Measurements from ENCODE around the gene FBN1. TPM values are rescaled to one million over a fixed set of nuclear protein-coding genes. Genes with fewer than 3 reads are reported as not detected.

Gene FBN1
- total RNA-seq, 1 donor from 2014 or later: 164 TPM

GRCh38 chr15:48637639-48638038 is 7.9 kb downstream of the FBN1 start:
- no peak overlapping the region for H3K4me3 ChIP-seq
- H3K36me3 ChIP-seq: no peaks in the 10 kb centered on the region
- H3K27me3 ChIP-seq: no peaks in the 10 kb centered on the region
- intact Hi-C loops (cut with DNase I): no loop called here
- H3K9me3 ChIP-seq: no peaks in the 10 kb centered on the region
- H3K4me1 ChIP-seq: peaks cover 4 to 49% of the 10 kb centered on the region in 2 donors
- no peak for DNase-seq (ENCODE audit: low spot score in 2 of 2)
- TF ChIP-seq CTCF (IDR thresholded peaks at IDR 0.05): no peak
- H3K27ac ChIP-seq: no peak overlapping the region

GRCh38 chr15:48636511-48636910 is 9.0 kb downstream of the FBN1 start:
- Histone ChIP-seq H3K4me3 (no peak overlapping the region), H3K4me1 (peaks cover 4 to 47% of the 10 kb centered on the region in 2 donors), H3K27ac (peak overlapping the region; percentile 4 to 32), H3K36me3 (no peaks in the 10 kb centered on the region), H3K9me3 (no peaks in the 10 kb centered on the region), H3K27me3 (no peaks in the 10 kb centered on the region)
- DNase-seq (ENCODE audit: low spot score in 2 of 2): no peak
- intact Hi-C loops (cut with DNase I): no loop called here
- no peak for TF ChIP-seq CTCF (IDR thresholded peaks at IDR 0.05)

- no peak for DNase-seq (ENCODE audit: low spot score in 2 of 2)
- no peak for TF ChIP-seq CTCF (IDR thresholded peaks at IDR 0.05)
- Histone ChIP-seq H3K9me3 (no peaks in the 10 kb centered on the region), H3K4me1 (peaks cover 7 to 39% of the 10 kb centered on the region in 2 donors), H3K4me3 (no peak overlapping the region), H3K36me3 (no peaks in the 10 kb centered on the region), H3K27me3 (no peaks in the 10 kb centered on the region), H3K27ac (peak overlapping the region; percentile 38 to 56)
- intact Hi-C loops (cut with DNase I): no loop called here
Measured at GRCh38 chr15:48634893-48635292, 10.6 kb downstream of the FBN1 start.

GRCh38 chr15:48634096-48634495 is 11.4 kb downstream of the FBN1 start:
- DNase-seq (ENCODE audit: low spot score in 2 of 2): no peak
- intact Hi-C loops (cut with DNase I): no loop called here
- no peaks in the 10 kb centered on the region for H3K36me3 ChIP-seq
- peak overlapping the region; percentile 32 to 52 for H3K27ac ChIP-seq
- no peaks in the 10 kb centered on the region for H3K9me3 ChIP-seq
- H3K4me3 ChIP-seq: no peak overlapping the region
- H3K27me3 ChIP-seq: no peaks in the 10 kb centered on the region
- peaks cover 7 to 34% of the 10 kb centered on the region in 2 donors for H3K4me1 ChIP-seq
- no peak for TF ChIP-seq CTCF (IDR thresholded peaks at IDR 0.05)

- intact Hi-C loops (cut with DNase I): no loop called here
- Histone ChIP-seq H3K36me3 (no peaks in the 10 kb centered on the region), H3K4me3 (no peak overlapping the region), H3K4me1 (peaks cover 7 to 37% of the 10 kb centered on the region in 2 donors), H3K9me3 (no peaks in the 10 kb centered on the region), H3K27me3 (no peaks in the 10 kb centered on the region), H3K27ac (peak overlapping the region in 1 of 2 donors; percentile 51)
- DNase-seq (ENCODE audit: low spot score in 2 of 2): no peak
- TF ChIP-seq CTCF (IDR thresholded peaks at IDR 0.05): no peak
Measured at GRCh38 chr15:48632651-48633050, 12.9 kb downstream of the FBN1 start.

GRCh38 chr15:48631176-48631770 is 14.2 kb downstream of the FBN1 start:
- Histone ChIP-seq H3K4me1 (peaks cover 7 to 39% of the 10 kb centered on the region in 2 donors), H3K27ac (peak overlapping the region; percentile 28 to 31), H3K27me3 (no peaks in the 10 kb centered on the region), H3K9me3 (no peaks in the 10 kb centered on the region), H3K36me3 (no peaks in the 10 kb centered on the region), H3K4me3 (no peak overlapping the region)
- intact Hi-C loops (cut with DNase I): no loop called here
- TF ChIP-seq CTCF (IDR thresholded peaks at IDR 0.05): no peak
- DNase-seq (ENCODE audit: low spot score in 2 of 2): no peak
